Myocyte (in vitro differentiated cells): ENCODE data around the gene FLAD1. TPM values are rescaled to one million over a fixed set of nuclear protein-coding genes. Genes with fewer than 3 reads are reported as not detected.

Experiments used
- DNase-seq: peaks from one replicate; pipeline ENCODE4 v3.0.0-alpha.2; 2012; ENCODE audit warnings: low read depth
- total RNA-seq: library from RNA; depleted of rRNA; stranded (reverse); fragments of >200 nt; gene quantifications from 2 replicates; pipeline ENCODE4 v1.2.3, GENCODE V29; 2014

FLAD1 gene
- total RNA-seq, 1 donor from 2014 or later: 27.2 TPM

DNA sequence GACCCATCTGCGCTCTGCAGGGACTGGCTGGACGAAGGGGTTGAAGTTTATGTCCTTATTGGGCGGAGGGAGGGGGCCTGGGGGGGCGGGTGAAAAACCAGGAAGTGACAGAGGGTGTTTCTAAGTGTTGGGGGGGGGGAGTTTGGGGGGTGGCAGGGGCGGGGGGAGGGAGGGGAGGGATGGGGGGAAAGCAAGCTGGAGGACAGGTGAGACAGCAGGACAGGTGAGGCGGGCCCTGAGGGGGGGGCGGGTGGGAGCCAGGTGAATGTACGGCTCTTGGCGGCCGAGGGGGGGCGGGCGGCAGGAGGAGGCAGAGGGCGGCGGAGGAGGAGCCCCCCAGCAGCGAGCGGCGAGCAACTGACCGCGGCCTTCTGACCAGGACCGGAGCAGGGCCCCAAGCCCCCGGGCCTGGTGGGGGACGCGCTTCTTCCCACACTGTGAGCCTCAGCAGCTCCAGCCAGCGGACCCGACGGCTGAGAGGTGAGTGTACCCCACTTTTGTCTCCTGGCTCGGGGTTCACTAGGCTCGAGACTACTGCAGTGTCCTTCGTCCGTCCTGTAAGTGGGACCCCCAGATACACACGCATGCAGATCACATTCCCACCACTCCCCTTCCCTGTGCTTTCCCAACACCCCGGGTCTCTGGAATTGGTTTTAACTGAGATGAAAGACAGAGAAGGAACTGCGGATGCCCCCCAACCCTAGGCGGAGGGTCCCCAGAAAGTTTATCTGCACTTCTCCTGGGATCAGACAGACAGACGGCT, 19.5 kb downstream of the FLAD1 start, which contains the start of gene ZBTB7B:
Gene ZBTB7B (plus strand): TSS at position 339 of the 763 bp plus-strand sequence. CDS start 11,859 bp downstream, outside the sequence.
- no peak for DNase-seq

DNA sequence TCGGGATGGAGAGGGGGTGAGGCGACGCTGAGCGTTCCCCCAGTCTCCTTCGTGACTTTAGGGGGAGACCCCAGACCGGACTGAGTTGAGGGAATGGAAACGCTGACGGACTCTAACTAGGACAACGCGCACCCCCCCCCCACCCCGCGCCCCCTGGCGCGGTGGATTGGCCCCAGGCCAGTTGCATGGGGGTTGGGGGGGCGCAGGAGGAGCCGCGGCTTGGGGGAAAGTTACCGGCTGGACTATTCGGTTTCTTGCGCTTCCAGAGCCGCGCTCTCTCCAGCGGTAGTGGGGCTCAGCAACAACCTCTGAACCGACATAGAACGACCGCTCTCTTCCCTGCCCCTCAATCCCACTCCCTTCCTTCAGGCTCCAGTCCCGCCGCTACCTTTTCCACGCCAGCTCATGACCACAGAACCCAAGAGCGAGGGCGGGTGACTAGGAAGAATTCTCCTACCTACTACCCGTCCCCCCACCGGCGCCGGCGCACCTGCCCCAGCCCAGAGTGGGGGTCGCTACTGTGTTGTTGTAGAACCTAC, 20.2 kb downstream of the FLAD1 start:
- no peak for DNase-seq

DNA sequence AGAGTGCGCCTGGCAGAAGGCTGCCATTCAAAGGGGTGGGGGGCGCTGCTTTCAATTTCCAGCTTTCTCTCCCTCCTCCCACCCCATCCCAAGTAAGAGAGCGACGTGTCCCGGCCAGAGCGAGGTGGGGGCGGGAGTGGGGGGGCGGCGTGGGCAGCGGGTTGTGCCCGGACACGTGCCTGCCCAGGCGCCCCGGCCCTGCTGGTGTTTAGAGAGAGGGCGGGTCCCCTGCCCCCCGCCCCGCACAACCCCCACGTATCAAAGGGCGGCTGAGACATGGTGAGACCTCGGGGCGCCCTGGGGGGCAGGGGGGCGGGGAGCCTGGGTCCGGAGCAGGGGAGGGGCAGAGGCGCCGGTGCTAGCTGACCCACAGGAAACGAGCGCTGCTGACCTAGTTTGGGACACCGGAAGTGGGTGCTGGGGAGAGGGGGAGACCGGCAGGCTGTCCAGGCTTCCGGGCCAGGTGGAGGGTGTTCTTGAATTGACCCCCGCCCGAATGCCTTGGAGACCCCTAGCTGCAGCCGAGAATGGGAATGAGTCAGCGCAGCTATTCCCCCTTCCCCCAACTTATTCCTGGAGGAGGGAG, 20.7 kb downstream of the FLAD1 start:
- DNase-seq: peak; percentile 76

DNA sequence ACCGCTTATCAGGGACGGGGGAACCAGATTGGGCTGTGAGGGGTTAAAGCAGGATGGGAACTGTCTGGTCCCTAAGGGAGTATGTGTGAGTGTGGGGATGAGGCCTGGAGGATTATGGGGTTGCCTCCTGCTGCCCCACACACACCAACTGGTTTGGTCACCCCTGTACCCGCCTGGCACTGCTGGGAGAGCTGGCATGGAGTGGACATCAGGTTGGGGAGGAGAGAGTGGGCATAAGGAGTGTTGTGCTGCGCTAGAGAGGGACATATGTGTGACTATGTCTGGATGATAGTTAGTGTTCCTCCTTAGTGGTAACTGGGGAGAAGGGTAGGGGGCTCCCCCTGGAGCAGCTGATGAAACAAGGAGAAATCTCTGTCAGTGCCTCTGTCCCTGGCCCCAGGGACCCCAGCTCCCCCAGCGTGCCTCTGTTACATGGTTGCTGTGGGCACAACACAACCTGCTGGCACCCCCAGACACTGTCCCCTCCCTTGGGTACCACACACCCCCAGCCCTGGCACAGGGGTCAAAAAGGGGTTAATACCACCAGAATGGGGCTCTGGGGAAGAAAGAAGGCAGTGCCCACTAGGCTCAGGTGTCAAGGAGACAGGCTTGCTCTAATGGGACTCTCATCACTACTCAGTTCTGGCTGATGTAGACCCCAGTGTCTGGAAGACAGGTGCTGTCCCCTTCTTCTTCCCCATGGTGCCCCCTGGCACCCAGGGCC, 21.4 kb downstream of the FLAD1 start:
- DNase-seq: no peak

DNA sequence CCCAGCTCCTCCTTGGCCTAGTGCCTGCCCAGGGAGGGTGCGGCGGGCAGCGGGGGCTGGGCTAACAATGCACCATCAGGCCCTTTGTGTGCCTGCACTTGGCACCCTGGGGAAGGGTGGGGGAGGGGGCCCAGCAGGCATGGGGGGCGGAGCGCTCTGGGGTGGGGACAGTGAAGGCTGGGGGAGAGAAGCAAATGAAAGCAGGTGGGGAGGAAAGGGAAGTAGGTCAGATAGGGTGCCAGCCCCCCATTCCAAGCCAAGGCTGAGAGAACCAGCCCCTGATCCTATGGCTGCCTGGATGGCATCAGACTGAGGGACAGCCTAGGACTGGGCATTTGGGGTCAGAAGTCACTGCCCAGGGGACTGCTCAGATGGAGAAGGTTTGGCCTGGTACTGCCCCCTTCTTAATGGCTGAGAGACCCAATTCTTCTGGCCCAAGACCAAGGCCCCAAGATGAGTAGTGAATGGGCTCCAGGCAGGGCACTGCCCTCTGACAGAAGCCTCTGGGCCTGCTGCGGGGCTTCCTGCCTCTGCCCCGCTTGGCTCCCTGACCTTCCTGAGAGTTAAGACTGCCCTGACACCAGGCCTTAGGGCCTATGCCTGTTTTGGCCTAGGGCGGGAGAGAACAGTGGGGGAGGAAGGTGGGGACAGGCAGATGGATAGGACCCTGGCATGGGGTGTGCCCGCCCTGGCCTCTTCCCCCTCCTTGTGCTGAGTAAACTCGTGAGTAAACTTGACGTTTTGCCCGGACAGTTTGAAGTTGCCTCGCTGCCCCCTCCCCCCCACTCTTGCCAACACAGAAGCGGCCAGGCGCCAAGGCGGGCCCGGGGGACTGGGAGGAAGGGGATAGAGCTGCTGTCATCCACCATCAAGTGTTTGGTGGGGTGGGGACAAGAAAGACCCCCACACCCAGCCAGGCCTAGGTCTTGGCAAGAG, 22.2 kb downstream of the FLAD1 start:
- DNase-seq: no peak

DNA sequence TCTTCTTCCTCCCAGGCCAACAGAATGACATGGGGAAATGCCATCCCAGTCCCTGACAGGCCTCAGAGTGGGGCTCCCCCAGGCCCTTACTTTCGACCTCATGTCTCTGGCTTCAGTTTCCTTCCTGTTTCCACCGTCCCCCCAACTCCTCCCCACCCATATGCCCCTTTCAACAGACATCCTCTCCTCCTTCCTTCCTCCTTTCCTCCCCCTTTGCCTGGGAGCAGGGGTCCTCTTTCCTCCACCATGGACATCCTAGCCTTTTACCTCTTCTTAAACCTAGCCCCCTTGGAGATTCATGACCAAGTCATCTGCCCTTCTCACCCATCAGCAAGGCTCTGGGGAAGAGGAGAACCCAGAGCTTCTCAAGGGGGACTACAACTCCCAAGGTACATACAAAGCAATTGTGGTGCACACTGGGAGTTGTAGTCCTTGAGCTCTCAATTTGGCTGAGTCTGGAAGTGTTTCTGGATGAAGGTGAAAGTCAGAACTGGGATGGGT, 23.5 kb downstream of the FLAD1 start:
- no peak for DNase-seq

DNA sequence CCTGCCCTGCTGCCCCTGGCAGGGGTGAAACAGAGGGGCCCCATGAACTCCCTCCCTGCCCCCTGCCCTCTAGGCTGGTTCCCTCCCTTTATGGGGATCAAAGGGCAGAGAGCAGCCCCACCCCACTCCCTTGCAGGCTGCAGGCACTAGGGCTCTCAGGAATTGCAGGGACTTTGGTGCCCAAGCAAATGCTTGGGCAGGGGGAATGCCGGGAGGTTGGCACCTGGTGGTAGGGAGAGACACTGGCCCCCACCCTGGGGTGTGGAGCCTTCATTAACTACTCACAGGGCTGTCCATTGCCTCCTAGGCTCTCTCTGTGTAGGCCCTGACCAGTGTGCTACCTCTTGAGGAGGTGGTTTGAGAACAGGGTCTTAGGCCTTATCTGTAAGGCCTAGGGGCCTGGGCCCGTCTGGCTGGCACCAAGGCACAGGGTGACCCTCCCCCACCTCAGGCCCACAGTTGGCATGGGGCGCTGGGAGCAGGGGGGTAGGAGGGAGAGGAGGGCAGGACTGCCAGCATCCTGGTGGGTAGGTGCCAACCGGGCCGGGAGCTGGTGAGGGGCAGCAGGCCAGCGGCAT, 24.2 kb downstream of the FLAD1 start:
- no peak for DNase-seq

DNA sequence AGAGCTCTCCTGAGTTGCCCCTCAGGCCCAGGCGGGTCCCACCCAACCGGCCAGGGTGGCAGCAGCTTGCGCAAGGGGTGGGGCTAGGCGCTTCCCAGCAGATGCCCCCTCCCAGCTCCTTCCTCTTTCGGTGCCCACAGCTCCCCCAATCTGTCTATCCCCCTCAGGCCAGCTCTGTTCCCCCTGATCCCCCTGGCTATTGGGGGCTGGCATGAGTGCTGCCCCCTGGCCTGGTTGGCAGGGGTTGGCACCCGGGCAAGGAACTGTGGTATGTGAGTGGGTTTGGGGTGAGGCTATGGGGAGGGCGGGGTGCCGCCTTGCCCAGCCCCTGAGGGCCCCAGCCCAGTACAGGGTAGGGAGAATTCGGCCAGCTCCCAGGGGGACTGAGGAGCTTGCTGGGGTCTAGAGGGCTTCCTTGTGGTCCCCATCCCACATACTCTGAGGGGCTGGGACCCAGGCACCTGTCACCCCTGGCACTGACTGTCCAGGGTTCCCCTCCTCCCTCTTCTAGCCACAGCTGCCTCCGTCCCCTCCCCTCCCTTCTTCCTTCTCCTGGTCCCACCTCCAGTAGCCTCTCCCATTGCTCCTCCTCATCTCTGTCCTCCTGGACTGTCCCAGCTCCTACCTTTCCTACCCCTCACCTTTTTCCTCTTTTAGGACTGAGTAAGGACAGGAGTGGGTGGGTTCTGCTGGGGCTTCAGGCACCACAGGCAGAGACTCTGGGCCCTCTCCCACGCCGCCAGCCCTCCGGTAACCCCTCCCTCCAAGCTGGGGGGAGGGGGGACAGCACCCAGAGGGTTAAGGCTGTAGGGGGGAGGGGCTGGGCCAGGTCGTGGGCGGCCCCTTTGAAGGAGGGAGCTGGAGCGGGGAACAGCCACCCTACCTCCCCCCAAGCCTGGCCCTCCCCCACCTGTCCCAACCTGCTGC, 25.1 kb downstream of the FLAD1 start:
- peak; percentile 70 for DNase-seq

DNA sequence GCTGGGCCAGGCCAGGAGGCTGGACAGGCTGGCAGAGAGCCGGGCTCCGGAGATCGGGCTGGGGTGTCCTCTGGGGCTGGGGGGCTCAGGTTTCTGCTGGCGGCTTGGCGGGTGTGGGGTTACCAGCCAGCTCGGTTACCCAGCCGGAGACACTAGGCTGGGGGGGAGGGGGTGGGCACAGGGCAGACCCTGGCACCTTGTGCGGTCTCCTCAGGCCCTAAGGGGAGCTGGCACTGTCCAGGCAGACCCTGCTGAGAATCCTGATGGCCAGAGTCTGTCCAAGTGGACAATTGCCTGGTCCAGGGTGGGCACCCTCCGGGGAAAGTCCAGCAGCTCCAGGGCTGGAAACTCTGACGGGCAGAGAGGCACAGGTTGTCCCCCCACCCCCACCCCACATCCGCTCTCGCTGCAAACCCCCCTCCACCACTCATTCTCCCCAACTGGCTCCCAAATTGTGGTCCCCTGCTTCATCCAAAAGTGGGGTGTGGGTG, 26.1 kb downstream of the FLAD1 start:
- DNase-seq: no peak

DNA sequence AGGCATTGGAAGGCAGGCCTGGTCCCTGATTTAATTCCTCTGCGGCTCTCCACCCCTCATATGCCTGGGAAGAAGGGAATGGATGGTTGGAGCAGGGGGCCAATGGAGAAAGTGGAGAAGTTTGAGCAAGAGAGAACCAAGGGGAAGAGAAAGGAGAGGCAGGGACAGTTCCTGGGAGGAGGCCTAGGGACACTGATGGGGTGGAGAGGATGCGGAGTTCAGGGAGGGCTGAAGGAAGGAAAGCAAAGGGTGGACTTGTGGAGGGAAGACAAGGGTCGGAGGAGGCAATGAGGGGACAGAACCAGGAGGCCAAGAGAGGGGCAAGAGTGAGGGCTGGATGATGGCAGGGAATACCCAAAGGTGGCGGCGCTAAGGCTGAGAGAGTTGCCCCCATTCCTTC, 26.6 kb downstream of the FLAD1 start:
- no peak for DNase-seq

DNA sequence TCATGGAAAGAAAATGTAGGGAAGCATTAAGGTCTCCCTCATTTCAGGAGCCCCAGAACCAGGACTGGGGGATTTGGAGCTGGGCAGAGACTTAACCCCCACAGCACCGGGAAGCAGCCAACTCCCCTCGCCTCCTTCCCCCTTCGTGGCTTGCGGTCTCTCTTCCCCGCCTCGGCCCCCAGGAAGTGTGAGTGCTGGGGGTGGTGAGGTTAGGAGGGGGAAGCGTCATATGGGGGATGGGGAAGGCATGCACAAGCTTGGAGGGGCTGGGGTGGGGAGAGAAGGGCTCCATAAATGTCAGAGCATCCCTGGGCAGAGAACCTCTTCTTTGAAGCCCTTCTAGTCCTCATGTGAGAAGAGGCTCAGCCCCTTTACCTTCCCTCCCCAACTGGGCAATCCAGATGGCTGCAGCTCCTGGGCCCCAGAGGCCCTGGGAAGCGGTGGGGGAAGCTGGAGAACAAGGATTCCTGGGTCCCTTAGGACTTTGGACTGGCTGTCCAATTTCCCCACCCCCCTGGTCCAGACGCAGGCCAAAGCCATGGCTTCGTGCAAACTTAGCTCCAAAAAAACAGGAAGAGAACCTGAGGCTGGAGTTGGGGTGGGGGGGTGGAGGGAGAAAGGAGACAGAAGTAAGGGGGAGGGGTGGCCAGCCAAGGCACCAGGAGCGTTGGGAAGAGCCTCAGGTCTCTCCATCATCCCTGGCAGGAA, 27.2 kb downstream of the FLAD1 start:
- DNase-seq: no peak

DNA sequence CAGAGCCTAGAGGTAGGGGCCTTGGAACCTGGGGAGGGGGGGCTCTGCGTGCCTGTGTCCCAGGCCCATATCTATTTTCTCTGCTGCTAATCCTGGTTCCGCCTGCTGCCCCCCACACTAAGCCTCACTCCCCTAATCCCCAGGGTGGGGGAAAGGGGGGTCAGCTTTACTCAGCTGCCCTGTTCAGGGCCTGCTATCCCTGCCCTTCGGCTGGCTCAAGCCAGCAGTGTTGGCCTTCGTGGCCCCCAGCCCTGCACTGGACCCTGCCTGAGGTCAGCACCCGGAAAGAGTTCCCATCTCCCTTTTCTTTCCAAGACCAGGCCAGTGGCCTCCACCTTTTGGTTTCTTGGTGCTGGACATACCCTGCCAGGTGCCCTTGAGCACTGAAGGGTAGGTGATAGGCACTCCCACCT, 27.9 kb downstream of the FLAD1 start:
- DNase-seq: no peak

DNA sequence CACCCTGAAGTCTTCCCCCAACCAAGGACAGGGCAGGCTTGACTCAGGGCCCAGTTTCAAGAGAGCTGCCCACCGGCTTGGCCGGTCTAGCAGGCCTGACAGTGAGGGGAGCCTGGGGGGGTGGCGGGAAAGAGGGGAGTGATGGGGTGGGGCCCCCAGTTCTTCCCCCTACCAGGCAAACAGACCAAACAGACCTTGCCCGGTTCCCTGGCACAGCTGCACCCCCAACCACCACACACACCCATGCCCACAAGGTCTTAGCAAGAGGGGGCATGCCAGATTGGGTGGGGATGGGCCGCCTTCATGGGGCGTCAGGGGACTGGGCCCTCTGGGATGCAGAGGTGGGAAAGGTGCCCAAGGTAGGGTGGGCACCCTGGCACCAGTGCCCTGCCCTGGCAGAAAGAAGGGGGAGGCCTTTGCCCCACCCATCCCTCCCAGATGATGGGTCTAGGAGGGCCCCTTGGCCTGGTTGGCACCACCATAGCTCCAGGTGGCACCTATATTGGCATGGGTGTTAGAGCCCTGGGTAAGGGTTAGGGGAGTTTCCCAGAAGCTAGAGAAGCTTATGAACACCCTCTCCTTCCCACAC, 28.4 kb downstream of the FLAD1 start:
- no peak for DNase-seq

DNA sequence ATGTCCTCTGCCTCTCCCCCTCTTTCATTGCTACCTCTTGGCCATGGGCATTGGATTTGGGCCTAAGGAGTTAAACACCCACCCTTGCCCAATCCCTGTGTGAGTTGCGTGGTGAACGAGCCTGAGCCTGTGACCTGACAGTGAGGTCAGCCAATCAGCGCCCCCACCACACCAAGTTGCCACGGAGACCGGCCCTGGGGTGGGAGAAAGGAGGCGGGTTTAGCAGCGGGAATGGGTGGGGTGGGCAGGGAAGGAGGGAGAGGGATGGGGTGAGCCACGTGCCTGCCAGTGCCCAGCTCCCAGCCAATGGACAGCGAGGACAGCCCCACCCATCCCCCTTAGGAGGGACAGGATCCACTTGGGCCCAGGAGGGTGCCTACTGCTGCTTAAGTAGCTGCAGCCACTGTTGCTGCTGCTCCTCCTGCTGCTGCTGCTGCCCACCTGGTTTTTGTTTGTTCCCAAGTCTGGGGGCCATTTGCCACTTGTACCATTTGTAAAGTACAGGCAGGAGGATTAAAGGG, 28.9 kb downstream of the FLAD1 start:
- DNase-seq: peak; percentile 39

DNA sequence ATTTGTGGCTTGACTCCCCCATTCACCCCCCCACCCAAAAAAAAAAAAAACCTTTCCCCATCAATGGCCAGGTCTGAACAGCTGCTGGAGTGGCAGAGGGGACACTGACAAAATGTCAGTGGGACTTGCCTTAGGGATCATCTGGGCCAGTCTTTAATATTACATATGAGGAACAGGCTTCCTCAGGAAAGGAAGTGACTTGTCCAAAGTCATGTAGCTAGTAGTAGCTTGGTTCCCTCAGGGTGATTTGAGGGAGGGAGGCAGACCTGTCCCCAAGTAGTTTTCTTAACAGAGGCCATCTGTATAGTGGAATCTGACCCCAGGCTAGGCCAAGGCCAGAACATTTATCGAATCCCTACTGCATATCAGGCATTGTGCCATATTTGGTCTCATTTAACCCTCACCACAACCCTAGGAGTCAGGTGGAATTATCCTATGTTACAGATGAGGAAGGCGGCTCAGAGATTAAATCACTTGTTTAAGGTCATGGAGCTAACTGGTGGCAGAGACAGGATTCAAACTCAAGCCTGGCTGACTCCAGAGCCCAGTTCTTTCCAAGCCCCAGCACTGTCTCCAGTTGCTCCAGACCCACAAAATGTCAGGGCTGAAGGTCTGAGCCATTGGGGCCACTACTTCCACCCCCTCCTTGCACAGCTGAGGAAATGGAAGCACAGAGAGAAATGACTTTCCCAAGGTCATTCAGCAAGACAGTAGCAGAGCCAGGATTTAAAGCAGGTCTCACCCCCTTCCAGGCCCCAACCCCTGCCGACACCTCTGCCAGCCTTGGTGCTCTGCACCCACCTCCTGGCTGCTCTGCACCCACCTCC, 29.8 kb downstream of the FLAD1 start:
- no peak for DNase-seq

DNA sequence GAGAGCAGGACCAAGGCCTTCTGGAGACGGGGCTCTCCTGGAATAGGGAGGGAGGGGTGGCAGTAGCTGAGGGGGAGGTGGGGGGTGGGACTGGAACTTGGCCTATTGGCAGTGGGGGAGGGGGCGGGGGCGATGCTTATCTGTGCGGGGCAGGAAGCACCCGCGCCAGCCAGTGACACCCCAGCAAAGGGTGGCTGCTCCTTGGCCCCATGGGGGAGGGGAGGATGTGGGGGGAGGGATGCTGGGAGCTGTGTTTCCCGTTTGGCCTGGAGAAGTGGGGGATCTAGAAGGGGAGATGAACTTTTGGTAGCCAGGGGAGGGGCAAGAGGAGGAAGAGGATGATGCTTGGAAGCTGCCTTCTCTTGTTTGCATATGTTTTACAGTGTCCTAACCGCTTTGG, 30.5 kb downstream of the FLAD1 start:
- DNase-seq: no peak
